Neural crest cell (in vitro differentiated cells): Measurements from ENCODE around the gene TAS2R13. TPM values are rescaled to one million over a fixed set of nuclear protein-coding genes. Genes with fewer than 3 reads are reported as not detected.

ENCODE experiments used
- DNase-seq: peaks from one replicate; pipeline ENCODE4 v3.0.0; 2021; ENCODE audit warnings: low read depth, mixed read lengths, low spot score
- H3K27ac Mint-ChIP-seq: one replicate; pipeline ENCODE4 v1.8.0; 2021; ENCODE audit warnings: mild to moderate bottlenecking, mixed read lengths; ENCODE audit not compliant: unreplicated experiment
- H3K27me3 Mint-ChIP-seq: 2 replicates; pipeline ENCODE4 v1.8.0; 2021; ENCODE audit warnings: low read depth, mild to moderate bottlenecking, mixed read lengths
- H3K36me3 Mint-ChIP-seq: 2 replicates; pipeline ENCODE4 v1.8.0; 2021; ENCODE audit warnings: low read depth, mild to moderate bottlenecking, mixed read lengths
- H3K4me1 Mint-ChIP-seq: 2 replicates; pipeline ENCODE4 v1.8.0; 2021; ENCODE audit warnings: mixed read lengths
- H3K4me3 Mint-ChIP-seq: one replicate; pipeline ENCODE4 v1.8.0; 2021; ENCODE audit warnings: mild to moderate bottlenecking, mixed read lengths
- H3K9me3 Mint-ChIP-seq: 2 replicates; pipeline ENCODE4 v1.8.0; 2021; ENCODE audit warnings: mixed read lengths
- CTCF ChIP-seq: fragments of 200-600 bp; sonication (generic); conservative IDR thresholded peaks from 2 replicates; pipeline ENCODE4 v1.5.0; 2021; ENCODE audit warnings: antibody characterized with exemption, mild to moderate bottlenecking
- total RNA-seq: library from RNA; stranded (reverse); gene quantifications from 2 replicates; pipeline ENCODE4 v1.2.1, GENCODE V29; 2021

Gene TAS2R13
- total RNA-seq, 1 donor from 2014 or later = 1.0 TPM

- no peak overlapping the region for H3K4me3 Mint-ChIP-seq
- H3K27me3 Mint-ChIP-seq = no peaks in the 10 kb centered on the region
- TF ChIP-seq CTCF = no peak
- H3K27ac Mint-ChIP-seq = no peak overlapping the region
- no peaks in the 10 kb centered on the region for H3K4me1 Mint-ChIP-seq
- DNase-seq = no peak
- H3K9me3 Mint-ChIP-seq = peaks cover 16% of the 10 kb centered on the region
- H3K36me3 Mint-ChIP-seq = peaks cover 42% of the 10 kb centered on the region
Observed at GRCh38 chr12:10941916-10942607, 32.7 kb upstream of the TAS2R13 start.

GRCh38 chr12:10941369-10941768, 32.0 kb upstream of the TAS2R13 start:
- no peak for TF ChIP-seq CTCF
- Mint-ChIP-seq H3K27me3 (no peaks in the 10 kb centered on the region), H3K4me1 (no peaks in the 10 kb centered on the region), H3K27ac (no peak overlapping the region), H3K4me3 (no peak overlapping the region), H3K9me3 (peaks cover 9% of the 10 kb centered on the region), H3K36me3 (peaks cover 35% of the 10 kb centered on the region)
- DNase-seq = no peak

- Mint-ChIP-seq H3K27me3 (no peaks in the 10 kb centered on the region), H3K9me3 (peaks cover 5% of the 10 kb centered on the region), H3K36me3 (peaks cover 27% of the 10 kb centered on the region), H3K4me1 (no peaks in the 10 kb centered on the region), H3K4me3 (no peak overlapping the region), H3K27ac (no peak overlapping the region)
- no peak for TF ChIP-seq CTCF
- no peak for DNase-seq
Observed at GRCh38 chr12:10940389-10940788, 31.0 kb upstream of the TAS2R13 start.

GRCh38 chr12:10939163-10939562, 29.8 kb upstream of the TAS2R13 start, which contains the start of gene TAS2R14:
Gene TAS2R14, minus strand, starts transcription at chr12:10939263. Its CDS starts 56 bp downstream, at chr12:10939207.
- H3K9me3 Mint-ChIP-seq = peaks cover 5% of the 10 kb centered on the region
- no peaks in the 10 kb centered on the region for H3K4me1 Mint-ChIP-seq
- peaks cover 16% of the 10 kb centered on the region for H3K36me3 Mint-ChIP-seq
- TF ChIP-seq CTCF = no peak
- no peak for DNase-seq
- H3K4me3 Mint-ChIP-seq = no peak within 1 kb of the TSS
- no peaks in the 10 kb centered on the region for H3K27me3 Mint-ChIP-seq
- no peak within 1 kb of the TSS for H3K27ac Mint-ChIP-seq

GRCh38 chr12:10936506-10936905, 27.1 kb upstream of the TAS2R13 start:
- Mint-ChIP-seq H3K27ac (no peak overlapping the region), H3K4me1 (no peaks in the 10 kb centered on the region), H3K9me3 (no peaks in the 10 kb centered on the region), H3K4me3 (no peak overlapping the region), H3K27me3 (no peaks in the 10 kb centered on the region), H3K36me3 (peaks cover 3% of the 10 kb centered on the region)
- no peak for TF ChIP-seq CTCF
- DNase-seq = no peak
